Testis (tissue), 3 donors: ENCODE results near the gene TRIM60. TPM values are rescaled to one million over a fixed set of nuclear protein-coding genes. Genes with fewer than 3 reads are reported as not detected.
"Not testable (repeated sequence)": the region's sequence is repeated elsewhere in the genome, so short reads cannot be mapped to it uniquely, and the experiment has no call there.

ENCODE experiments used
- DNase-seq: peaks from one replicate; pipeline ENCODE4 v3.0.0-alpha.2; 2019
- H3K27ac ChIP-seq, 2 donors: fragments of 200-600 bp; sonication (generic); one replicate each; pipeline ENCODE4 v1.5.1; 2019
- H3K27me3 ChIP-seq: fragments of 200-600 bp; sonication (generic); one replicate; pipeline ENCODE4 v1.5.1; 2019
- H3K36me3 ChIP-seq: fragments of 200-600 bp; sonication (generic); one replicate; pipeline ENCODE4 v1.5.1; 2017; ENCODE audit warnings: low read depth; ENCODE audit errors: missing control alignments
- H3K4me1 ChIP-seq: fragments of 200-600 bp; sonication (generic); one replicate; pipeline ENCODE4 v1.5.1; 2019
- H3K4me3 ChIP-seq, 2 donors: fragments of 200-600 bp; sonication (generic); one replicate each; pipeline ENCODE4 v1.5.1; 2017 to 2019
- H3K9me3 ChIP-seq: fragments of 200-600 bp; sonication (generic); one replicate; pipeline ENCODE4 v1.5.1; 2017
- POLR2A ChIP-seq: fragments of 450-650 bp; IDR thresholded peaks from one replicate; pipeline ENCODE4 v1.6.1; 2017; ENCODE audit warnings: antibody characterized with exemption, mild to moderate bottlenecking, moderate library complexity
- WGBS, 2 donors: methylation state at CpG; one replicate each; pipeline ENCODE4 v1.1.5; 2018; 5-methylcytosine and 5-hydroxymethylcytosine counted together
- intact Hi-C: fragments of 100-400 bp; cut with DNase I; formaldehyde crosslinking; loops from one replicate; pipeline ENCODE4 v1.15.1; 2023; ENCODE audit warnings: low total_unique reads
- polyA plus RNA-seq: library from polyadenylated mRNA; stranded (reverse); fragments of 350-450 nt; fragmentation: Illumina TruSeq; extraction: RNeasy Lipid Tissue Mini Kit (QIAGEN cat#74804); gene quantifications from one replicate; pipeline ENCODE4 v1.2.3, GENCODE V29; 2014; ENCODE audit warnings: low read depth, low replicate concordance; ENCODE audit not compliant: insufficient read depth
- total RNA-seq, 2 donors: library from RNA; depleted of rRNA; stranded (reverse); fragments of >200 nt; gene quantifications; one replicate each; pipeline ENCODE4 v1.2.3, GENCODE V29; 2016
- TF ChIP-seq, protein P1 (sequence below), 3 experiments: fragments of 450-650 bp in 2 of 3; fragments of 200-600 bp in 1 of 3; sonication (generic) in 1 of 3; IDR thresholded peaks; one replicate each; pipeline ENCODE4 v1.5.1; 2016 to 2019; ENCODE audit warnings: antibody characterized with exemption in 3 of 3, mild to moderate bottlenecking in 2 of 3, moderate library complexity in 1 of 3

The TRIM60 gene
- total and polyA plus RNA-seq, 3 donors from 2014 or later = 0.79 to 3.9 (median 1.1) TPM

GRCh38 chr4:164997941-164998340, 33.9 kb upstream of the TRIM60 start:
- no peak for DNase-seq
- 84 to 85% methylated on average over 6 of the region's 6 CpGs for WGBS, 2 donors
- Histone ChIP-seq H3K9me3 (no peaks in the 10 kb centered on the region), H3K27ac (no peak overlapping the region), H3K4me1 (no peaks in the 10 kb centered on the region), H3K4me3 (no peak overlapping the region), H3K36me3 (no peaks in the 10 kb centered on the region), H3K27me3 (no peaks in the 10 kb centered on the region)
- intact Hi-C loops = no loop called here
- TF ChIP-seq POLR2A = no peak
- TF ChIP-seq, protein P1, sequence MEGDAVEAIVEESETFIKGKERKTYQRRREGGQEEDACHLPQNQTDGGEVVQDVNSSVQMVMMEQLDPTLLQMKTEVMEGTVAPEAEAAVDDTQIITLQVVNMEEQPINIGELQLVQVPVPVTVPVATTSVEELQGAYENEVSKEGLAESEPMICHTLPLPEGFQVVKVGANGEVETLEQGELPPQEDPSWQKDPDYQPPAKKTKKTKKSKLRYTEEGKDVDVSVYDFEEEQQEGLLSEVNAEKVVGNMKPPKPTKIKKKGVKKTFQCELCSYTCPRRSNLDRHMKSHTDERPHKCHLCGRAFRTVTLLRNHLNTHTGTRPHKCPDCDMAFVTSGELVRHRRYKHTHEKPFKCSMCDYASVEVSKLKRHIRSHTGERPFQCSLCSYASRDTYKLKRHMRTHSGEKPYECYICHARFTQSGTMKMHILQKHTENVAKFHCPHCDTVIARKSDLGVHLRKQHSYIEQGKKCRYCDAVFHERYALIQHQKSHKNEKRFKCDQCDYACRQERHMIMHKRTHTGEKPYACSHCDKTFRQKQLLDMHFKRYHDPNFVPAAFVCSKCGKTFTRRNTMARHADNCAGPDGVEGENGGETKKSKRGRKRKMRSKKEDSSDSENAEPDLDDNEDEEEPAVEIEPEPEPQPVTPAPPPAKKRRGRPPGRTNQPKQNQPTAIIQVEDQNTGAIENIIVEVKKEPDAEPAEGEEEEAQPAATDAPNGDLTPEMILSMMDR (IDR thresholded peaks at IDR 0.05) = no peak

DNA sequence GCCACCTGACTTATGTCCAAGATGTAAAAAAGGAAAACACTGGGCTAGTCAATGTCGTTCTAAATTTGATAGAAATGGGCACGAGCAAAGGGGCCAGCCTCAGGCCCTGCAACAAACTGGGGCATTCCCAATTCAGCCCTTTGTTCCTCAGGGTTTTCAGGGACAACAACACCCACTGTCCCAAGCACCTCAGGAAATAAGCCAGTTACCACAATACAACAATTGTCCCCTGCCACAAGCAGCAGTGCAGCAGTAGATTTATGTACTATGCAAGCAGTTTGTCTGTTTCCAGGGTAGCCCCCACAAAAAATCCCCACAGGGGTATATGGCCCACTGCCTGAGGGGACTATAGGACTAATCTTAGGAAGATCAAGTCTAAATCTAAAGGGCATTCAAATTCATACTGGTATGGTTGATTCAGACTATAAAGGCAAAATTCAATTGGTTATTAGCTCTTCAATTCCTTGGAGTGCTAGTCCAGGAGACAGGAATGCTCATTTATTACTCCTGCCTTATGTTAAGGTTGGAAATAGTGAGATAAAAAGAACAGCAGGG, 33.2 kb upstream of the TRIM60 start:
- H3K27ac ChIP-seq, DNase-seq, intact Hi-C loops, H3K9me3 ChIP-seq, H3K4me3 ChIP-seq, H3K36me3 ChIP-seq, H3K4me1 ChIP-seq, H3K27me3 ChIP-seq: not testable (repeated sequence)
- WGBS, 2 donors = 57 to 75% methylated on average over 2 of the region's 2 CpGs

DNA sequence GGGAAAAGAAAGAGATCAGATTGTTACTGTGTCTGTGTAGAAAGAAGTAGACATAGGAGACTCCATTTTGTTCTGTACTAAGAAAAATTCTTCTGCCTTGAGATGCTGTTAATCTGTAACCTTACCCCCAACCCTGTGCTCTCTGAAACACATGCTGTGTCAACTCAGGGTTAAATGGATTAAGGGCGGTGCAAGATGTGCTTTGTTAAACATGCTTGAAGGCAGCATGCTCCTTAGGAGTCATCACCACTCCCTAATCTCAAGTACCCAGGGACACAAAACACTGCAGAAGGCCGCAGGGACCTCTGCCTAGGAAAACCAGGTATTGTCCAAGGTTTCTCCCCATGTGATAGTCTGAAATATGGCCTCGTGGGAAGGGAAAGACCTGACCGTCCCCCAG, 29.8 kb upstream of the TRIM60 start:
- H3K4me3 ChIP-seq, intact Hi-C loops, H3K36me3 ChIP-seq, DNase-seq, H3K27me3 ChIP-seq, H3K27ac ChIP-seq, H3K4me1 ChIP-seq, H3K9me3 ChIP-seq: not testable (repeated sequence)
- 47 to 71% methylated on average over 3 to 4 of the region's 4 CpGs for WGBS, 2 donors

DNA sequence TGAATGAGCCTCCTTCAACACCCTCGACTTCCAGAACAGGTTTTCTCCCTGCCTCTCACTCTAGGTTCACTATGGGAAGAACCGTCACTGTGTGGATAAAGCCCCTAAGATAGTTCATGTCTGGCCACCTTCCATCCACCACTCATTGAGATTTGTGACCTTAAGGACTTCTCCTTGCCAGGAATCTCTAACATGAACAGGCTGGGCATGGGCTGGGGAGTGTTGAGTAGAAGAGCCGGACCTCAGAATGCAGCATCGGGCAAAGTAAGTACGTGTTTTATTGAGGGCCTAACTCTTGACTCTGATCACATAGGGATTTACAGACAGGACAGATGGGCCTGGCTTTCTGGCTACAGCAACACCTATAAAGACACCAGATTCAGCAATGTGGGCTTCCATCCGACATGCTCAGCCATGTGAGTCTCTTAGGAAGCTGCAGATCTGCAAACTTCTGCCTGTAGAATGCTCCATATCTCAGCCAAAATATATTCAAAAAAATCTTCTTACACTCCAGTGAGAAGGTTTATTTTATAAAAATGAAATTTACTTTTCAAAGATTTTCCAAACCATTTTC, 26.4 kb upstream of the TRIM60 start:
- TF ChIP-seq POLR2A = no peak
- TF ChIP-seq, protein P1 (IDR thresholded peaks at IDR 0.05) = no peak

GRCh38 chr4:165006456-165006855, 25.3 kb upstream of the TRIM60 start:
- Histone ChIP-seq H3K4me3 (peak overlapping the region in 1 of 2 donors; percentile 13), H3K27ac (no peak overlapping the region), H3K4me1 (no peaks in the 10 kb centered on the region), H3K27me3 (no peaks in the 10 kb centered on the region), H3K36me3 (no peaks in the 10 kb centered on the region), H3K9me3 (no peaks in the 10 kb centered on the region)
- WGBS, 2 donors = 56 to 70% methylated on average over 9 of the region's 9 CpGs
- intact Hi-C loops = no loop called here
- no peak for TF ChIP-seq POLR2A
- TF ChIP-seq, protein P1 (IDR thresholded peaks at IDR 0.05) = no peak
- DNase-seq = no peak

More for the DNA sequence above, 26.4 kb upstream of the TRIM60 start:
- no peak overlapping the region for H3K27ac ChIP-seq
- no peak for DNase-seq
- H3K4me1 ChIP-seq = no peaks in the 10 kb centered on the region
- 72 to 82% methylated on average over 6 of the region's 6 CpGs for WGBS, 2 donors
- no peaks in the 10 kb centered on the region for H3K27me3 ChIP-seq
- H3K9me3 ChIP-seq = no peaks in the 10 kb centered on the region
- no peak overlapping the region for H3K4me3 ChIP-seq
- no peaks in the 10 kb centered on the region for H3K36me3 ChIP-seq
- intact Hi-C loops = no loop called here

DNA sequence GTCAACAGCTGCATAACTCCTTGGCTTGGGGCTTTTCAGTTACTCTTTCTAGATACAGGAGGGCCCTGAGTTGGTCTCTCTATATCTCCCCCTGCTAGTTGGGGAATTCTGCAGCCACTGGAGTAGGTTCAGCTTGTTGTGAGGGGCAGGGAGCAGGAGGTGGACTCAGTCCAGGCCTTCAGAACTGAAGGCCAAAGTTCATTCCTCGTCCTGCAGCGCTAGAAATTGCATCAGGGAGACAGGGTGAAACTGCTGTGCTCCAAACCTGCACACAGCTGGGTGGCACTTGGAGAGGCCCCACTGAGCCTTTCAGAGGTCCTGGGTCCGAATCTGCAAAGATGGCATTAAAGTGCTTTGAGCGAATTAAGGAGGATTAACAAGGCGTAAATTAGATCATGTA, 24.9 kb upstream of the TRIM60 start:
- no peak for TF ChIP-seq POLR2A
- Histone ChIP-seq H3K4me1 (no peaks in the 10 kb centered on the region), H3K36me3 (no peaks in the 10 kb centered on the region), H3K27ac (no peak overlapping the region), H3K27me3 (no peaks in the 10 kb centered on the region), H3K4me3 (peak overlapping the region in 1 of 2 donors; percentile 13), H3K9me3 (no peaks in the 10 kb centered on the region)
- no peak for DNase-seq
- intact Hi-C loops = no loop called here
- 60 to 61% methylated on average over 5 of the region's 5 CpGs for WGBS, 2 donors
